Fibroblast of the aortic adventitia (primary cell): ENCODE results near the gene ANTKMT. TPM values are rescaled to one million over a fixed set of nuclear protein-coding genes. Genes with fewer than 3 reads are reported as not detected.
"Not testable (repeated sequence)": the region's sequence is repeated elsewhere in the genome, so short reads cannot be mapped to it uniquely, and the experiment has no call there.

Source experiments
- DNase-seq: peaks from one replicate; pipeline ENCODE4 v3.0.0-alpha.2; 2010; ENCODE audit warnings: low read depth
- H3K4me3 ChIP-seq: 2 replicates; pipeline ENCODE4 v1.5.1; 2011; ENCODE audit warnings: low read depth, mild to moderate bottlenecking, control low read depth, low read length, moderate library complexity
- total RNA-seq: library from RNA; depleted of rRNA; stranded (reverse); fragments of >200 nt; gene quantifications from 2 replicates; pipeline ENCODE4 v1.2.3, GENCODE V29; 2012; ENCODE audit warnings: low replicate concordance
- TF ChIP-seq, protein P1 (sequence below): IDR thresholded peaks from 2 replicates; pipeline ENCODE4 v1.5.1; 2011; ENCODE audit warnings: mild to moderate bottlenecking, low read length, control low read depth, inconsistent platforms; ENCODE audit not compliant: insufficient read depth

ANTKMT gene
- total RNA-seq, 1 donor, result 21.8 TPM

GRCh38 chr16:712740-713250 is 8.2 kb upstream of the ANTKMT start:
- not testable (repeated sequence) for H3K4me3 ChIP-seq
- TF ChIP-seq, protein P1, sequence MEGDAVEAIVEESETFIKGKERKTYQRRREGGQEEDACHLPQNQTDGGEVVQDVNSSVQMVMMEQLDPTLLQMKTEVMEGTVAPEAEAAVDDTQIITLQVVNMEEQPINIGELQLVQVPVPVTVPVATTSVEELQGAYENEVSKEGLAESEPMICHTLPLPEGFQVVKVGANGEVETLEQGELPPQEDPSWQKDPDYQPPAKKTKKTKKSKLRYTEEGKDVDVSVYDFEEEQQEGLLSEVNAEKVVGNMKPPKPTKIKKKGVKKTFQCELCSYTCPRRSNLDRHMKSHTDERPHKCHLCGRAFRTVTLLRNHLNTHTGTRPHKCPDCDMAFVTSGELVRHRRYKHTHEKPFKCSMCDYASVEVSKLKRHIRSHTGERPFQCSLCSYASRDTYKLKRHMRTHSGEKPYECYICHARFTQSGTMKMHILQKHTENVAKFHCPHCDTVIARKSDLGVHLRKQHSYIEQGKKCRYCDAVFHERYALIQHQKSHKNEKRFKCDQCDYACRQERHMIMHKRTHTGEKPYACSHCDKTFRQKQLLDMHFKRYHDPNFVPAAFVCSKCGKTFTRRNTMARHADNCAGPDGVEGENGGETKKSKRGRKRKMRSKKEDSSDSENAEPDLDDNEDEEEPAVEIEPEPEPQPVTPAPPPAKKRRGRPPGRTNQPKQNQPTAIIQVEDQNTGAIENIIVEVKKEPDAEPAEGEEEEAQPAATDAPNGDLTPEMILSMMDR, result peak; percentile 47
- DNase-seq, result peak; percentile 88

- DNase-seq, result no peak
- no peak overlapping the region for H3K4me3 ChIP-seq
- TF ChIP-seq, protein P1, result no peak
Measured at GRCh38 chr16:714079-714478, 6.9 kb upstream of the ANTKMT start.

GRCh38 chr16:714558-715476 is 6.1 kb upstream of the ANTKMT start, which contains the start of gene METRN:
Gene METRN (plus strand): TSS chr16:715118. CDS start chr16:715290, 172 bp downstream.
- peak; percentile 74 for DNase-seq
- TF ChIP-seq, protein P1, result no peak

GRCh38 chr16:715477-716199 is 5.3 kb upstream of the ANTKMT start:
- no peak for DNase-seq
- H3K4me3 ChIP-seq, result peak overlapping the region; percentile 72
- TF ChIP-seq, protein P1, result no peak

More at GRCh38 chr16:714558-715476, 6.1 kb upstream of the ANTKMT start, which contains the start of gene METRN:
- peak within 1 kb of the TSS; percentile 72 for H3K4me3 ChIP-seq

- H3K4me3 ChIP-seq, result peak overlapping the region; percentile 72
- TF ChIP-seq, protein P1, result no peak
- DNase-seq, result peak; percentile 60
Measured at GRCh38 chr16:716200-716568, 4.8 kb upstream of the ANTKMT start.

GRCh38 chr16:716768-717325 is 4.1 kb upstream of the ANTKMT start:
- TF ChIP-seq, protein P1, result no peak
- no peak for DNase-seq
- no peak overlapping the region for H3K4me3 ChIP-seq
